Parathyroid adenoma (tissue), 2 donors: ENCODE results near the gene TTLL4.

Experiments
- H2AFZ ChIP-seq: fragments of 300-600 bp; sonication (generic); one replicate; pipeline ENCODE4 v1.7.0; 2017; ENCODE audit warnings: antibody characterized with exemption, mild to moderate bottlenecking
- H3K27ac ChIP-seq: fragments of 300-600 bp; sonication (generic); one replicate; pipeline ENCODE4 v1.7.0; 2017
- H3K27me3 ChIP-seq: fragments of 300-600 bp; sonication (generic); one replicate; pipeline ENCODE4 v1.7.0; 2017; ENCODE audit warnings: low read length; ENCODE audit not compliant: control insufficient read depth, insufficient read depth
- H3K36me3 ChIP-seq: fragments of 300-600 bp; sonication (generic); one replicate; pipeline ENCODE4 v1.7.0; 2017; ENCODE audit warnings: low read length; ENCODE audit not compliant: control insufficient read depth, insufficient read depth
- H3K4me1 ChIP-seq: fragments of 300-600 bp; sonication (generic); one replicate; pipeline ENCODE4 v1.7.0; 2017; ENCODE audit warnings: control low read depth
- H3K4me2 ChIP-seq: fragments of 300-600 bp; sonication (generic); one replicate; pipeline ENCODE4 v1.7.0; 2017; ENCODE audit warnings: low read length
- H3K4me3 ChIP-seq: fragments of 300-600 bp; sonication (generic); one replicate; pipeline ENCODE4 v1.7.0; 2017; ENCODE audit warnings: low read depth, low read length
- H3K79me2 ChIP-seq: fragments of 300-600 bp; sonication (generic); one replicate; pipeline ENCODE4 v1.7.0; 2017; ENCODE audit warnings: control low read depth
- H3K9ac ChIP-seq: fragments of 300-600 bp; sonication (generic); one replicate; pipeline ENCODE4 v1.7.0; 2017; ENCODE audit warnings: mild to moderate bottlenecking
- H3K9me3 ChIP-seq: fragments of 300-600 bp; sonication (generic); one replicate; pipeline ENCODE4 v1.7.0; 2017; ENCODE audit warnings: low read length; ENCODE audit not compliant: control insufficient read depth
- CTCF ChIP-seq: fragments of 300-600 bp; sonication (generic); IDR thresholded peaks from one replicate; pipeline ENCODE4 v1.7.0; 2017; ENCODE audit warnings: antibody characterized with exemption, mild to moderate bottlenecking
- donor health status: primary hyperparathyroidism.

TTLL4 gene

DNA sequence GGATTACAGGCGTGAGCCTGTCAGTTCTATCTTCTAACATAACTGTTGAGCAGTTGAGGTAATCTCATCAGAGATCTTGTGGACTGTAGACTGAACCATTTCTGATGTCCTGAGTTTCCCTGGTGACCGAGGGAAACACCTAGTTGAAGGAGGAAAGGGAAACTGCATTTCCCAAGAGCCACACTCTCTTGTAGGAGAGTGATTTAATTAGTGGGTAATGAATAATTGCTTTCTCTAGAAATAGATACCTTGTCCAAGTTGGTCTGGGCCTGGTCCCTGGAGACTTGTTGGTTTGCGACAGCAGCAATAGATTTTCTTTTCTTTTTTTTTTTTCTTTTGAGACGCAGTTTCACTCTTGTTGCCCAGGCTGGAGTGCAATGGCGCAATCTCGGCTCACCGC is 7.4 kb downstream of the TTLL4 start:
- H3K4me1 ChIP-seq = peaks cover under 1% of the 10 kb centered on the region
- no peak overlapping the region for H3K4me3 ChIP-seq
- no peak for TF ChIP-seq CTCF
- H3K4me2 ChIP-seq = no peak overlapping the region
- H3K36me3 ChIP-seq = no peaks in the 10 kb centered on the region
- H3K9me3 ChIP-seq = no peaks in the 10 kb centered on the region
- H3K9ac ChIP-seq = no peak overlapping the region
- H3K79me2 ChIP-seq = peaks cover 8% of the 10 kb centered on the region
- H3K27ac ChIP-seq = no peak overlapping the region
- H3K27me3 ChIP-seq = no peaks in the 10 kb centered on the region
- H2AFZ ChIP-seq = no peak overlapping the region

DNA sequence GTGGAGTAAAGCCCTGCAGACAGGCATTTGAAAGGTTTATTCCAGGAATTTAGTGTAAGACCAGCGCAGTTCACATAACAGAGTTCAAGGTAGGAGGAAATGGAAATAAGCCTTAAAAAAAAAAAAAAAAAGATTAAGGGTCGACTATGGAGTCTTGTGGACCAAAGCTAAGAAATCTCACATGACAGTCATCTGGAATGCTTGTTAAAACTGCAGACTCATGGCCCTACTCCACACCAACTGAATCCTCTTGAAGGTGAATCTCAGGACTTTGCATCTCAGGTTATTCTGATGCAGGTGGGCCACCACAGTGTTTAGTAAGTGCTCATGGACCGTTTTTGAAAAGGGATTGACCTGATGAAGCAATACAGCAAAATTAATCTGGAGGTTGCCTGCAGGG is 8.8 kb downstream of the TTLL4 start:
- Histone ChIP-seq H3K36me3 (no peaks in the 10 kb centered on the region), H3K9me3 (no peaks in the 10 kb centered on the region), H2AFZ (no peak overlapping the region), H3K9ac (no peak overlapping the region), H3K4me3 (no peak overlapping the region), H3K27ac (no peak overlapping the region), H3K4me2 (no peak overlapping the region), H3K27me3 (no peaks in the 10 kb centered on the region), H3K4me1 (peaks cover 8% of the 10 kb centered on the region), H3K79me2 (peaks cover 5% of the 10 kb centered on the region)
- TF ChIP-seq CTCF = no peak

DNA sequence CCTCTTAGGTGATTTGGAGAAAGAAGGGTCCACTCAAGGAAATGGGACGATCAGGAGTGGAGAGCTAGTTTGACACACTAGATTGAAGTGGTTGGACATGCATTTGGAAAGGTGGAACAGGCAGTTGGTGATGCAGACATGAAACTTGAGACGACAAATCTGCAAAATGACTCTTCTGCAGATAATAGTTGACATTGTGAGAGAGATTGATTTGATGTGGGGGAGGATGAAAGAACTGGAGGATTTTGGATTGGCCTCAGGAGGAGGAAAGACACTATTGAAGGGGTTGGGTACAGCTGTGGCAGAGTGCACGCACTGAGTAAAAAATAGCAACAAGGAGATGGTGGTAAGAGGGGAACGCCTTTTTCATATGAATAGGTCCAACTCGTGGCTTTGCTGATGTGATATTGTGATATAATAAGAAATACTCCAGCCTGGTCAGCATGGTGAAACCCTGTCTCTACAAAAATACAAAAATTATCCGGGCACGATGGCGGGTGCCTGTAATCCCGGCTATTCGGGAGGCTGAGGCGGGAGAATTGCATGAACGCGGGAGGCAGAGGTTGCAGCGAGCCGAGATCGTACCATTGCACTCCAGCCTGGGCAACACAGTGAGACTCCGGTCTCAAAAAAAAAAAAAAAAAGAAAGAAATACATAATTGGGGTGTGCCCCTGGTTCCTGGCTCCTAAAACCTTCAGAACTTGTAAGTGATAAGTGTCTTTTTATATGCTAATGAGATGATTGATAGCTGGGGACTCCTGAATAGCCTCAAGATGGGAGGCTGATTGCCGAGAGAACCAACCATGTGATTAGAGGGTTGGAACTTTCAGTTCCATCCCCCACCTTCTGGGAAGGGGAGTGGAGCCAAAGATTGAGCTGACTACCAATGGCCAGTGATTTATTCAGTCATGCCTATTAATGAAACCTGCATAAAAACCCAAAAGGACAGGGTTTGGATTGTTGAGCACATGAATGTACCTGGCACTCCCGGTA is 9.7 kb downstream of the TTLL4 start:
- Histone ChIP-seq H3K27ac (no peak overlapping the region), H2AFZ (no peak overlapping the region), H3K9me3 (no peaks in the 10 kb centered on the region), H3K4me3 (no peak overlapping the region), H3K79me2 (peaks cover 5% of the 10 kb centered on the region), H3K4me1 (peaks cover 8% of the 10 kb centered on the region), H3K36me3 (no peaks in the 10 kb centered on the region), H3K27me3 (no peaks in the 10 kb centered on the region), H3K9ac (no peak overlapping the region), H3K4me2 (no peak overlapping the region)
- no peak for TF ChIP-seq CTCF

DNA sequence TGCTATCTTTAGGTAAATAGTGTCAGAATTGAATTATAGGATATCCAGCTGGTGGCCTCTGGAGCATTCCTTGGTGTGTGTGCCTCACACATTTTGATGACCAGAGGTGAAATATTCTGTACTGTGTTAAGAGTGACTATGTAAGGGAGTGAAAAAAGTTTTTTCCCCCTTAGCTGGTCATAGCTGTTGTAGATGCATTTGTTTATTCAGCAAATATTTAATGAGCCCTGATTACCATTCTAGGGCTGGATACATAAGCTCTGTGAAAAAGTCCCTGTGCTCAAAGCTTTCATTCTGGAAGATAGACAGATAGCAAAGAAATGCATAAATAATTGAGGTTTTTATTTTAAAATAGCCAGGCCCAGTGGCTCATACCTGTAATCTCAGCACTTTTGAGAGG is 10.9 kb downstream of the TTLL4 start:
- peaks cover 8% of the 10 kb centered on the region for H3K79me2 ChIP-seq
- no peak for TF ChIP-seq CTCF
- no peak overlapping the region for H3K4me2 ChIP-seq
- H3K4me1 ChIP-seq = peaks cover 8% of the 10 kb centered on the region
- H3K9me3 ChIP-seq = no peaks in the 10 kb centered on the region
- H2AFZ ChIP-seq = no peak overlapping the region
- no peak overlapping the region for H3K9ac ChIP-seq
- no peaks in the 10 kb centered on the region for H3K36me3 ChIP-seq
- no peak overlapping the region for H3K4me3 ChIP-seq
- H3K27ac ChIP-seq = no peak overlapping the region
- H3K27me3 ChIP-seq = no peaks in the 10 kb centered on the region

DNA sequence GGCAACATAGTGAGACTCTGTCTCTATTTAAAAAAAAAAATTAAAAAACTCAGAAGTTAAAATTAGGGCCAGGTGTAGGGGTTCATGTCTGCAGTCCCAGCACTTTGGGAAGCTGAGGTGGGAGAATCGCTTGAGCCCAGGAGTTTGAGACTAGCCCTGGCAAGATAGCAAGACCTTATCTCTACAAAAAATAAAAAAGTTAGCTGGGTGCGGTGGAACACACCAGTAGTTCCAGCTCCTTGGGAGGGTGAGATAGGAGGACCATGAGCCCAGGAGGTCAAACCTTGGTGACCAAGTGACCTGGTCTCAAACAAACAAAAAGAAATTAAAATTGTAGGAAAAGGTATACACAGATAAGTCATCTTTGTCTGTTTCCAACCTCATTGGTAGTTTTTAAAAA is 11.3 kb downstream of the TTLL4 start:
- no peak overlapping the region for H3K4me3 ChIP-seq
- no peak overlapping the region for H3K9ac ChIP-seq
- no peaks in the 10 kb centered on the region for H3K36me3 ChIP-seq
- peaks cover 8% of the 10 kb centered on the region for H3K4me1 ChIP-seq
- H3K27me3 ChIP-seq = no peaks in the 10 kb centered on the region
- H3K4me2 ChIP-seq = no peak overlapping the region
- TF ChIP-seq CTCF = no peak
- H2AFZ ChIP-seq = no peak overlapping the region
- no peak overlapping the region for H3K27ac ChIP-seq
- no peaks in the 10 kb centered on the region for H3K9me3 ChIP-seq
- H3K79me2 ChIP-seq = peaks cover 12% of the 10 kb centered on the region
